ENCODE measurements around the gene MSLN. TPM values are rescaled to one million over a fixed set of nuclear protein-coding genes. Genes with fewer than 3 reads are reported as not detected.

MSLN gene
- total and polyA plus RNA-seq, 9 of the 15 experiments (the other 6 are each of a cell fraction or from before 2014, with no cell fraction given) = not detected

GRCh38 chr16:796296-797119 is 36.0 kb downstream of the MSLN start:
- TF ChIP-seq ATF3 (IDR thresholded peaks at IDR 0.05) (peak; percentile 50), ATF3 (CRISPR knock-in tag; conservative IDR thresholded peaks at IDR 0.05) (no peak), BCOR (IDR thresholded peaks at IDR 0.05) (0 out of 2 replicates have a peak, but pooled peaks have one; percentile 14), POLR2G (IDR thresholded peaks at IDR 0.05; ENCODE audit: low read depth, low read length) (peak; percentile 66), FOXM1 (IDR thresholded peaks at IDR 0.05; ENCODE audit: low read depth) (no peak), FOXM1 (CRISPR knock-in tag; IDR thresholded peaks at IDR 0.05; ENCODE audit: low read depth) (no peak), ZNF586 (CRISPR knock-in tag; conservative IDR thresholded peaks at IDR 0.05) (no peak), ZBTB33 (CRISPR knock-in tag; IDR thresholded peaks at IDR 0.05) (peak; percentile 69; the same call in 1 of the 2 replicates), ETS1 (conservative IDR thresholded peaks at IDR 0.05; ENCODE audit: control insufficient read depth, low read depth, low read length) (no peak), NFE2 (IDR thresholded peaks at IDR 0.05; ENCODE audit: low read depth) (peak; percentile 26; the same call in 1 of the 2 replicates), FOXP1 (CRISPR knock-in tag; IDR thresholded peaks at IDR 0.05) (no peak), ZNF316 (IDR thresholded peaks at IDR 0.05) (peak; percentile 15; the same call in 1 of the 2 replicates), POLR2A (conservative IDR thresholded peaks at IDR 0.05) (no peak), SRSF3 (IDR thresholded peaks at IDR 0.05; ENCODE audit: insufficient read depth, low read length) (no peak), PREB (CRISPR knock-in tag; IDR thresholded peaks at IDR 0.05) (no peak)
- H3K9ac ChIP-seq (ENCODE audit: insufficient read depth in 1 of 2, low read depth in 2 of 2, low read length in 2 of 2) = peak overlapping the region in 1 of 2 experiments; percentile 81; a peak in 1 of 4 replicates
- peaks cover 46% of the 10 kb centered on the region; the same call in 2 of the 3 replicates for H3K36me3 ChIP-seq (ENCODE audit: control insufficient read depth, insufficient read depth, low read length)
- no peaks in the 10 kb centered on the region for H3K9me3 ChIP-seq (replicated peaks; ENCODE audit: control insufficient read depth, insufficient read depth, low read depth, low read length)
- peaks cover 2 to 92% of the 10 kb centered on the region in 2 experiments; a peak in 3 of 5 replicates for H3K4me1 ChIP-seq (replicated peaks in 1 of 2; ENCODE audit: control insufficient read depth in 2 of 2, insufficient read depth in 2 of 2, low read length in 2 of 2)
- H3K9me1 ChIP-seq (ENCODE audit: control insufficient read depth, insufficient read depth, low read length) = no peaks in the 10 kb centered on the region
- intact Hi-C loops (cut with micrococcal nuclease) = no loop called here
- 84% methylated on average over 32 of the region's 38 CpGs for WGBS (ENCODE audit: insufficient coverage, low coverage, missing lambda C conversion rate)
- ATAC-seq = no peak
- no peaks in the 10 kb centered on the region for H3K27me3 ChIP-seq (ENCODE audit: control insufficient read depth in 2 of 2, insufficient read depth in 2 of 2, low read length in 2 of 2)
- no TSS peak for BruUV-seq (replicated peaks)
- H4K20me1 ChIP-seq (replicated peaks; ENCODE audit: control insufficient read depth, insufficient read depth, low read length) = peaks cover 4% of the 10 kb centered on the region; the same call in 1 of the 2 replicates
- DNase-seq (ENCODE audit: extremely low read depth in 1 of 4, low spot score in 3 of 4) = no peak
- ChIA-PET CTCF (ENCODE audit: low intra/inter-chr PET ratio) (no interaction called here), POLR2A (interaction anchor here (1.2 to 1.3 kb wide), 2 partner anchors 11 to 15 kb away, joined by 4 read pairs; no protein-coding TSS in a partner anchor)
- no peak overlapping the region for H3K4me2 ChIP-seq (ENCODE audit: insufficient read depth, low read length)
- in situ Hi-C loops (cut with MboI) = no loop called here
- no peak overlapping the region for H3K4me3 ChIP-seq
- H3K79me2 ChIP-seq (ENCODE audit: control insufficient read depth, insufficient read depth, low read length) = no peaks in the 10 kb centered on the region; the same call in 2 of the 3 replicates
- FAIRE-seq = no peak
- no peak overlapping the region for H2AFZ ChIP-seq (ENCODE audit: low read depth, low read length)
- no peak overlapping the region for H3K27ac ChIP-seq (ENCODE audit: extremely low read depth, low read depth, low read length)
